ENCODE results near the gene SMIM41. TPM values are rescaled to one million over a fixed set of nuclear protein-coding genes. Genes with fewer than 3 reads are reported as not detected.

The SMIM41 gene
- total RNA-seq, 4 donors from 2014 or later = 1.4 to 6.6 TPM; not detected in 2

GRCh38 chr12:52041695-52042123, 37.8 kb upstream of the SMIM41 start:
- Histone ChIP-seq H3K4me3 (no peak overlapping the region), H3K36me3 (no peaks in the 10 kb centered on the region), H3K4me1 (peaks cover 6 to 24% (median 16%) of the 10 kb centered on the region in 4 donors), H3K27me3 (no peaks in the 10 kb centered on the region), H3K27ac (peak overlapping the region in 1 of 4 donors; percentile 57), H3K9me3 (no peaks in the 10 kb centered on the region)
- TF ChIP-seq CTCF (IDR thresholded peaks at IDR 0.05) = peak in 1 of 6 experiments; percentile 12
- no peak for TF ChIP-seq POLR2A (IDR thresholded peaks at IDR 0.05)
- DNase-seq = peak in 1 of 3 donors; percentile 63

DNA sequence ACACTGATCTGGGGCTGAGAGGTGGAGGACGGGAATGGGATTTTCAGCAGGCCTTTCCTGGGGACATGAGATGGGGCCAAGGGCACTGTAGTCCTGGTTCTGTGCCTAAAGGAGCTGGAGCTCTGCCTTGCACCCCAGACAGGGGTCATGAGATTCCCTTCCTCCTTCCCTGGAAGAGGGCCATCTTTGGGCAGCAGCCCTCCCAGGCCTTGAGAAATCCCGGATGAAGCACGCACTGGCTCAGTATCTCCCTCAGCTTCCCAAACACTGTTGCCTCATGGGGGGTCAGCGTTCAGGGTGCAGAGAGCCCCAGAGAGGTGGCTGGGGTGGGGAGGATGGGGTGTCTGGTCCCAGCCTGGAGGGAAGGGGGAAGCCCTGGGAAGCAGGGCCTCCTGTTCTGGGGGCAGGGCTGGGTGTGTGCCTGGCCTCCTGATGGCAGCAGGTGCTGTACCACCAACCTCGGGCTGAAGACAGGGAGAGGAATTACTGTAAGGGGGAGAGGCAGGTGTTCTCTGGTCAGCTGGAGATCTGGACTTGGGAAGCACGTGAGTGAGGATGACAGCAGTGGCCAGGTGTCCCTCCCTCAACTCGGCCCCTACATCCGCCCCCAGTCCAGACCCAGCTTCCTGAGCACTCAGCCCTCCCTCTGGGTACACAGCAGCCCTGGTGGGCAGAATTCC, 36.7 kb upstream of the SMIM41 start:
- Histone ChIP-seq H3K27me3 (no peaks in the 10 kb centered on the region), H3K27ac (peak overlapping the region in 3 of 4 donors; percentile 57 to 81 (median 62)), H3K36me3 (no peaks in the 10 kb centered on the region), H3K4me1 (peaks cover 6 to 18% (median 11%) of the 10 kb centered on the region in 4 donors), H3K4me3 (no peak overlapping the region), H3K9me3 (no peaks in the 10 kb centered on the region)
- no peak for DNase-seq
- TF ChIP-seq POLR2A (IDR thresholded peaks at IDR 0.05) (no peak), CTCF (IDR thresholded peaks at IDR 0.05) (no peak)

DNA sequence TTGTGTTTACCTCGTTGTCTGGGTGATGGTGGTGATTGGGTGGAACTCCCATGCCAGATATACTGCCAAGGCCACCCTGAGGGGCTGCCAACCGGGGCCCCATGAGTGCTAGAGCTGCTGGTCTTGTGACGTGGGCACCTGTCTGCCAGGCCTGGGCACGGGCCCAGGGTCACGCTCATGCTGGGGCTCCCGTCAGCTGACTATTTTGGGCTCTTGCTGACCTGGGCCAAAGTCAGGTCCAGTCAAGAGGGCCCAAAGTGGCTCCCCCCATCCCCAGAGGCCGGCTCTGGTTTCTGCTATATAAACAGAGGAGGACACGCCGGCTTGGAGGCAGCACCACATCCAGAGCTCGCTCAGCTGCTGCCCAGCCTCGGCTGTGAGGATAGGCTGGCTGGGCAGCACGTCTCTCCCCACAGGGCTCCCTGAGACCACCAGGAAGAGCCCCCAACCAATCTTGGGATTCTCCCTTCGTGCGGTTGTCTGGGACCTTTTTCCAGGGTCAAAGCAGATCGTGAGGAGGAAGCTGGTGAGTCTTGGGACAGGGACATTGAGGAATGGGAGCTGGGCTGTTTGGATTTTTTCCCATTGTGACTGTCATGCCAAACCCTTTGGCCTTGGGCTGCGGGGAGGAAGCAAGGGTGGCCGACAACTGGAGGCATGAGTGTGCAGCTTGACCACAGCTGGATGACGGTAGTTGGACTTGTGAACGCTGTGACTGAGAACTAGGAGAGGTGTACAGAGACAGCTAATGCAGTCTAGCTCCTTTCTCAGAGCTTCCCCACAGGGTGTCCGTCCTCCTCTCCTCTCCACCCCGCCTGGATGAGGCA, 35.9 kb upstream of the SMIM41 start:
- H3K27me3 ChIP-seq = no peaks in the 10 kb centered on the region
- H3K27ac ChIP-seq = peak overlapping the region; percentile 42 to 81 (median 54)
- no peaks in the 10 kb centered on the region for H3K9me3 ChIP-seq
- TF ChIP-seq CTCF (IDR thresholded peaks at IDR 0.05) (no peak), POLR2A (IDR thresholded peaks at IDR 0.05) (no peak)
- peaks cover 6 to 14% (median 11%) of the 10 kb centered on the region in 4 donors for H3K4me1 ChIP-seq
- H3K4me3 ChIP-seq = no peak overlapping the region
- H3K36me3 ChIP-seq = no peaks in the 10 kb centered on the region
- DNase-seq = no peak

- Histone ChIP-seq H3K9me3 (no peaks in the 10 kb centered on the region), H3K4me3 (no peak overlapping the region), H3K4me1 (peaks cover 6 to 14% (median 11%) of the 10 kb centered on the region in 4 donors), H3K27me3 (no peaks in the 10 kb centered on the region), H3K27ac (peak overlapping the region; percentile 43 to 81 (median 54)), H3K36me3 (no peaks in the 10 kb centered on the region)
- DNase-seq = no peak
- TF ChIP-seq CTCF (IDR thresholded peaks at IDR 0.05) = no peak
- no peak for TF ChIP-seq POLR2A (IDR thresholded peaks at IDR 0.05)
Measured at GRCh38 chr12:52044292-52044983, 35.1 kb upstream of the SMIM41 start.

GRCh38 chr12:52045794-52046199, 33.7 kb upstream of the SMIM41 start:
- peak in 2 of 3 donors; percentile 59 to 72 for DNase-seq
- peaks cover 6 to 24% (median 18%) of the 10 kb centered on the region in 4 donors for H3K4me1 ChIP-seq
- H3K27ac ChIP-seq = peak overlapping the region; percentile 10 to 81 (median 53)

More at GRCh38 chr12:52045794-52046199, 33.7 kb upstream of the SMIM41 start:
- Histone ChIP-seq H3K4me3 (no peak overlapping the region), H3K36me3 (no peaks in the 10 kb centered on the region), H3K27me3 (no peaks in the 10 kb centered on the region), H3K9me3 (no peaks in the 10 kb centered on the region)
- TF ChIP-seq CTCF (IDR thresholded peaks at IDR 0.05) (no peak), POLR2A (IDR thresholded peaks at IDR 0.05) (no peak)
